Muscle of leg (tissue), 11 donors: ENCODE measurements around the gene AGAP1. TPM values are rescaled to one million over a fixed set of nuclear protein-coding genes. Genes with fewer than 3 reads are reported as not detected.

Source experiments
- DNase-seq: peaks from one replicate; pipeline ENCODE4 v3.0.0; 2013
- H3K27ac ChIP-seq: one replicate; pipeline ENCODE4 v1.5.1; 2013; ENCODE audit warnings: mild to moderate bottlenecking, low read length, control low read depth
- H3K27me3 ChIP-seq: one replicate; pipeline ENCODE4 v1.6.1; 2013; ENCODE audit warnings: low read length; ENCODE audit not compliant: control insufficient read depth, insufficient read depth
- H3K36me3 ChIP-seq: one replicate; pipeline ENCODE4 v1.6.1; 2013; ENCODE audit warnings: low read length; ENCODE audit not compliant: control insufficient read depth, insufficient read depth
- H3K4me1 ChIP-seq: one replicate; pipeline ENCODE4 v1.6.1; 2013; ENCODE audit warnings: low read length; ENCODE audit not compliant: control insufficient read depth, insufficient read depth
- H3K4me3 ChIP-seq: one replicate; pipeline ENCODE4 v1.5.1; 2013; ENCODE audit warnings: low read length, control low read depth
- H3K9me3 ChIP-seq: replicated peaks from 2 replicates; pipeline ENCODE4 v1.6.1; 2013; ENCODE audit warnings: low read depth, low read length; ENCODE audit not compliant: control insufficient read depth
- WGBS: methylation state at CpG from one replicate; pipeline ENCODE4 v1.1.5; 2013; ENCODE audit warnings: missing lambda C conversion rate; ENCODE audit not compliant: insufficient coverage; 5-methylcytosine and 5-hydroxymethylcytosine counted together
- polyA plus RNA-seq, 8 donors: library from polyadenylated mRNA; unstranded; fragments of 120-200 nt; gene quantifications; one replicate each; pipeline versions ENCODE4 v1.2.1 to v1.2.3, GENCODE V29; 2013; ENCODE audit warnings: inconsistent platforms in 1 of 8, low replicate concordance in 1 of 8; ENCODE audit not compliant: insufficient read length in 8 of 8, insufficient read depth in 1 of 8
- total RNA-seq: library from RNA; stranded (reverse); fragments of 120-200 nt; gene quantifications from one replicate; pipeline ENCODE4 v1.2.4, GENCODE V29; 2013

Gene AGAP1
- total and polyA plus RNA-seq, 9 donors, result 19.1 to 32.0 (median 26.8) TPM

DNA sequence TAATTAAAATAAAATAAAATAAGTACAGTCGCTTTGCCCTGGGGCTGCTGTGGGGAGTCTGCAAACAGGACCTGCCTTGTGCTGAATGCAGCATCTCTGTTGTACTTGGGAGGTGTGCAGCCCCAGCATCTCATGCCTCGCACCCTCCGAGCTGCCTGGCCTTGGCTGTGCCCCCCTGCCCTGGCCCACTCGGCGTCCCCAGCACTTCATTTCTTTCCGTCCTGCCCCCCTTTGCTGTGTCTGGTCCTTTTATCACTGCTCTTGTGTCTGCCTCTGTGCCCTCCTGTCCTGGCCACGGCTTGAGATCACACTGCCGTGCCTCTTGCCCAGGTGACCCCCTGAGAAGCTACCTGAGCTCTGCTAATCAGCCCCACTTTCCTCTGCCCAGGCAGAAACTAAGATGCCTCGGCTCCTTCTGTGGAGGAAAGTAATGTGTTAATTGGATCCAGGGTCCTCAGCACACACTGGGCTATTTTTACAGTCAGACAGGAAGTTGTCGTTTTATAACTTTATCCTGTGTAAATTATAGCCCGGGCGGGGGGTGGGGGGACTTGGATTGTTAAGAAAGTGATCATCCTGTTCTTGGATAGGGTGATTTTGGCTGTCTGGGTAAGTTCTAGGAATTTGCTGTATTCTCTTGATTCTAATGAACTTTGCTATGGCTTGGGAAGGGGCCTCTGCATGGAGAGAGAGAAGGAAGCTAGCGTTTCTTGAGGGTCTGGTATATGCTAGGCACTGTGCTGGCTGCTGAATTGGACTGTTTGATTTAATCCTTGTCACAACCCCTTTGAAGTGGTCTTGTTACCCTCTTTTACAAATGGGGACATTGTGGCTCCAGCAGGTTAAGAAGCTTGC, 69.4 kb downstream of the AGAP1 start:
- 47% methylated on average over 7 of the region's 13 CpGs for WGBS
- H3K4me3 ChIP-seq, result no peak overlapping the region
- H3K27me3 ChIP-seq, result no peaks in the 10 kb centered on the region
- peak; percentile 76 for DNase-seq
- H3K27ac ChIP-seq, result no peak overlapping the region
- H3K9me3 ChIP-seq, result peaks cover 4% of the 10 kb centered on the region
- H3K36me3 ChIP-seq, result peaks cover 4% of the 10 kb centered on the region
- peaks cover 31% of the 10 kb centered on the region for H3K4me1 ChIP-seq

DNA sequence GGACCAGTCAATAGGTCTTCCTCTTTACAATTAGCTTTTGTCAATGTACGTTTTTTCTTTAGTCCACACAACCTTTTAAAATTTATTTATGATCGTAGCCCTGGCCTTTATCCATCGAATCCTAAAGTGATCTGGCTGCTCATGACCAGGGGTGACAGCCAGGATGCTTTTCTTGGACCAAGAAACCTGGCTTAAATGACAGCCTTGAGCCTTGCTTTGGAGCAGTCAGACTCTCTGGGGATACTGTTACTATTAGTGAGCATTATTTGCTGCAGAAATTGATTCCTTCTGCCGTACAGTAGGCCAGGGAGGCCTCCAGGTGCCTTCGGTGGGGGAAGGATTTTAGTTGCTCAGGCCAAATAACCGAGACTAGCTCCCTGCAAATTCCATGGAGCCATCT, 70.2 kb downstream of the AGAP1 start:
- Histone ChIP-seq H3K9me3 (peaks cover 11% of the 10 kb centered on the region), H3K27ac (no peak overlapping the region), H3K4me1 (peaks cover 29% of the 10 kb centered on the region), H3K27me3 (no peaks in the 10 kb centered on the region), H3K36me3 (peaks cover 9% of the 10 kb centered on the region), H3K4me3 (no peak overlapping the region)
- peak; percentile 79 for DNase-seq
- WGBS, result 17% methylated on average over 3 of the region's 6 CpGs

DNA sequence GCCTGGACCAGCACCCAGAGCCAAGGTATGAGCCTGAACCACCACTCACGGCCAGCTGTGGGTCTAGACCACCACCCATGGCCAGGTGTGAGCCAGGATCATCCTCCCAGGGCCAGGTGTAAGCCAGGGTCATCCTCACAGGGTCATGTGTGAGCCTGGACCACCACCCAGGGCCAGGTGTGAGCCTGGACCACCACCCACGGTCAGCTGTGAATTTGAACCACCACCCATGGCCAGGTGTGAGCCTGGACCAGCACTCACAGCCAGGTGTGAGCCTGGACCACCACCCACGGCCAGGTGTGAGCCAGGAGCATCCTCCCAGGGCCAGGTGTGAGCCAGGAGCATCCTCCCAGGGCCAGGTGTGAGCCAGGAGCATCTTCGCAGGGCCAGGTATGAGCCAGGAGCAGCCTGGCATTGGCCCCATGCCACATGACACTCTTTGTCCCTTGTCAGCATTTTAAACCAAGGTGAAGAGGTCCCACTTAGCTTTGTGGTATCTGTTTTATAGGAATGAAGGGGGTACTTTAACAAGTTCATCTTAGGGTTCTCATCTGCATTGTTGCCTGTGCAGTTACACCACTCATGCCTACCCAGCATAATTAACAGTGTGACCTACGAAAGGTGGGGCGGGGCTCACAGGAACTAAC, 71.2 kb downstream of the AGAP1 start:
- Histone ChIP-seq H3K4me3 (no peak overlapping the region), H3K36me3 (peaks cover 9% of the 10 kb centered on the region), H3K4me1 (peaks cover 29% of the 10 kb centered on the region), H3K27ac (no peak overlapping the region), H3K27me3 (no peaks in the 10 kb centered on the region), H3K9me3 (peaks cover 11% of the 10 kb centered on the region)
- 88% methylated on average over 4 of the region's 6 CpGs for WGBS
- no peak for DNase-seq

DNA sequence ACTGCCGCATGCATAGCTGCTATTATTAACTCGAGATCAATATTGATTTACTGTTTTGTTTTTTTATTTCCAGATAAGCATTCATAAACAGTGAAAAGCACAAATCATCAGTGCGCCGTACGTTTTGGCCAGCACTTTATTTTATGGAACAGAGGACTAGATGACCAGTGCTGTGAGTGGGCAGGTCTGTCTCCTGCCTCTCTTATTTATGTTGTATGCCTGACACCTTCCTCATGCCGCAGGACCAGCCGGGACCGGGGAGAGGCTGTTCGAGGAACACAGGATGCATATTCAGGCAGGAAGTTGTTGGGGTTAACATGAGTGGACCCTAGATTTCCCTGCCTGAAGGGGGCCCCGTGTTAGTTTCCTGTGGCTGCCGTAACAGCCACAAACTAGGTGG, 72.6 kb downstream of the AGAP1 start:
- WGBS, result 81% methylated on average over 8 of the region's 11 CpGs
- Histone ChIP-seq H3K9me3 (peaks cover 11% of the 10 kb centered on the region), H3K4me3 (no peak overlapping the region), H3K36me3 (peaks cover 9% of the 10 kb centered on the region), H3K27ac (no peak overlapping the region), H3K27me3 (no peaks in the 10 kb centered on the region), H3K4me1 (peaks cover 29% of the 10 kb centered on the region)
- no peak for DNase-seq

DNA sequence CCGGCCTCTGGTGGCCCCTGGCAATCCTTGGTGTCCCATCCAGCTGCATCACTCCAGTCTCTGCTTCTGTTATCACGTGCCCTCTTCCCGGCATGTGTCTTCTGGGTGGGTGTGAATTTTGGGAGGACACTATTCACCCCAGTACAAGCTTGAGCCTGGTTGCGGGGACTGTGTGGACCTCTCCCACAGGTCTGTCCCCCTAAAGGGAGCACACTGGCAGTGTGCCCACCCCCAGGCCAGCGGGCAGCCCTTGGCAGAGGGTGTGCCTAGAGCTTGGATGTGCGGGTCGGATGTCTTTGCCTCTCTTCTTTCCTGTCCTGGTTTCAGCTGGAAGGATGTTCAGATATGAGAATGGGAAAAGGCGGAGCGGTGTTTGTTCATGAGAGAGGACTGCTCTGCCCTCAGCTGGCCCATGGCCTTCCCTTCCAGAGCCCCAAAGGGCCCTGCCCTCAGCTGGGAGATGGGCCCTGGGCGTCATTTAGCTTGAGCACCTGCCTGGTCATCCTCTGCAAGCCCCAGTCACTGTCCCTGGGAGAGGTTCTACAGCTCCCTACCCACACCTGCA, 73.2 kb downstream of the AGAP1 start:
- H3K27ac ChIP-seq, result no peak overlapping the region
- 78% methylated on average over 5 of the region's 10 CpGs for whole genome bisulfite sequencing
- H3K9me3 ChIP-seq, result peaks cover 11% of the 10 kb centered on the region
- peaks cover 29% of the 10 kb centered on the region for H3K4me1 ChIP-seq
- peaks cover 9% of the 10 kb centered on the region for H3K36me3 ChIP-seq
- no peak for DNase-seq
- no peak overlapping the region for H3K4me3 ChIP-seq
- H3K27me3 ChIP-seq, result no peaks in the 10 kb centered on the region

DNA sequence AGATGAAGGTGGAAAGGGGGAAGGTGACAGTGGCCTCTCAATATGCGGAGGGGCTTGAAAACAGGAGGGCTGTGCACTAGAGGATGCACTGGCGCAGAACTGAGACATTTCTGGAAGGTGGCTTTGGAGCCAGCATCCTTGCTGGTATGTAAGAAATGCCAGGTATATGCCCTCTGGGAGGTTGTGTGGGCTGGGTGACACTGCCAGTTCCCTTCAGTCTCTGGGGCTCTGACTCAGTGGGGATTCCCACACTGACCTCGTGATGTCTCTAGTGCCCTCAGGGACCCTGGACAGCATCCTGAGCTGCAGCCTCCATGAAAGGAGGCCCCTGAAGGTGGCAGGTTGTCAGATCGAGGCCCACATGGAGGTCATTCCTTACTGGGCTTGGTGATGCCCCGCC, 74.0 kb downstream of the AGAP1 start:
- Histone ChIP-seq H3K27me3 (no peaks in the 10 kb centered on the region), H3K4me3 (no peak overlapping the region), H3K36me3 (peaks cover 9% of the 10 kb centered on the region), H3K4me1 (peaks cover 23% of the 10 kb centered on the region), H3K9me3 (peaks cover 11% of the 10 kb centered on the region), H3K27ac (no peak overlapping the region)
- WGBS, result 94% methylated on average over 5 of the region's 5 CpGs
- DNase-seq, result no peak

DNA sequence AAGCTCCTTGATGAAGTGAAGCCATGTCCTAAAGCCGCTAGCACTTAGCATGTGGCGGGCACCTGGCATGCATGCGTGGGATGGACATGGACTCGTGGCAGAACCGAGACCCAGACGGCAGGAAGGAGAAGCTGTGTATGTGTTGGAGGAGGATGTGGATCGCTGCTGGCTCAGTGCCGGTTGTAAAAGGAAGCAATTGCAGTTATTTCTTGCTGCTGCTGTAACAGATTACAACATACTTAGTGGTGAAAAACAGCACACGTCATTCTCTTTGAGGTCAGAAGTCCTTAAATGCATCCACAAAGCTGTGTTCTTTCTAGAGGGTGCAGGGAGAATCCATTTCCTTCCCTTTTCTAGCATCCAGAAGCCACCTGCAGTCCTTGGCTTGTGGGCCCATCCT, 74.6 kb downstream of the AGAP1 start:
- no peaks in the 10 kb centered on the region for H3K27me3 ChIP-seq
- H3K4me1 ChIP-seq, result peaks cover 18% of the 10 kb centered on the region
- 93% methylated on average over 7 of the region's 9 CpGs for whole genome bisulfite sequencing
- no peak overlapping the region for H3K27ac ChIP-seq
- peaks cover 9% of the 10 kb centered on the region for H3K36me3 ChIP-seq
- H3K9me3 ChIP-seq, result peaks cover 11% of the 10 kb centered on the region
- DNase-seq, result no peak
- H3K4me3 ChIP-seq, result no peak overlapping the region

DNA sequence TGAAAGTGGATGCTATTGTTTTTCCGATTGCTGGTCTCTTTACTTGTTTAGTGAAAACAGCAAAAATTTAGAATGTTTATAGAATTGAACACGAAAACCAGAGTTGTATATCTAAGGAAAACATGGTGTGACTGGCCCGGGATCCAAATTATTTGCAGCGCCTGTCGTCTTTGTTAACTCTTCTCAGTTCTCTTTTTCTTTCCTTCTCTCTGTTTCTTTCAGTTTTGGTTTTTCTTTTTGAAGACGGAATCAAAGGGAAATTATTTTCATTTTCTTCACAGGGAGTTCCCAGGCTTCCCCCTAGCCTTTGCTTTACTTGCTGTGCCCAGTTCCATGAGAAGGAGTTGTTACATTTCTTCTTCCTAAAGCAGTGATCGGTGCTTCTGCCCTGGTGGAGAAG, 76.0 kb downstream of the AGAP1 start:
- 69% methylated on average over 3 of the region's 7 CpGs for WGBS
- peaks cover 14% of the 10 kb centered on the region for H3K4me1 ChIP-seq
- H3K27me3 ChIP-seq, result no peaks in the 10 kb centered on the region
- no peak overlapping the region for H3K4me3 ChIP-seq
- H3K36me3 ChIP-seq, result peaks cover 9% of the 10 kb centered on the region
- no peak overlapping the region for H3K27ac ChIP-seq
- peaks cover 11% of the 10 kb centered on the region for H3K9me3 ChIP-seq
- DNase-seq, result no peak

DNA sequence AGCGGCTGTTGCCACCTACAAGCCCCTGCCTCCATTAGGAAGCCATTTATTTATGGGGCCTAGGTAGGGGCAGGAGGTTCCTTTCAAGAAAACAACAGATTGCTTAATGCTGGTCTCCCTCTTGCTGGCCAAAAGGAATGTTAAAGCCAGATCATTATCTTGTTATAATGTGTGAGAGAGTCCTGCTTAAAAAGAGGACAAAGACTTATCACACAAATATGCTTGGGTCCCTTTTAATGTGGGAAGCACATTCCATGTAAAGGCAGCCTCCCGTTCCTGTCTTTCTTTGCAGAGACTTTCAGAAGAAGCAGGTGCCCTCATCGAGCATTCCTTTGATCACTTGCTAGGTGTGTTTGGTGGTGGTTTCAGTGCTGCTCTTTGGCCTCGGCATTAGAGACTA, 76.4 kb downstream of the AGAP1 start:
- Histone ChIP-seq H3K27me3 (no peaks in the 10 kb centered on the region), H3K36me3 (peaks cover 9% of the 10 kb centered on the region), H3K4me3 (no peak overlapping the region), H3K9me3 (peaks cover 11% of the 10 kb centered on the region), H3K27ac (no peak overlapping the region), H3K4me1 (peaks cover 14% of the 10 kb centered on the region)
- WGBS, result no CpG with 5 or more reads among the region's 4 CpGs
- DNase-seq, result no peak

DNA sequence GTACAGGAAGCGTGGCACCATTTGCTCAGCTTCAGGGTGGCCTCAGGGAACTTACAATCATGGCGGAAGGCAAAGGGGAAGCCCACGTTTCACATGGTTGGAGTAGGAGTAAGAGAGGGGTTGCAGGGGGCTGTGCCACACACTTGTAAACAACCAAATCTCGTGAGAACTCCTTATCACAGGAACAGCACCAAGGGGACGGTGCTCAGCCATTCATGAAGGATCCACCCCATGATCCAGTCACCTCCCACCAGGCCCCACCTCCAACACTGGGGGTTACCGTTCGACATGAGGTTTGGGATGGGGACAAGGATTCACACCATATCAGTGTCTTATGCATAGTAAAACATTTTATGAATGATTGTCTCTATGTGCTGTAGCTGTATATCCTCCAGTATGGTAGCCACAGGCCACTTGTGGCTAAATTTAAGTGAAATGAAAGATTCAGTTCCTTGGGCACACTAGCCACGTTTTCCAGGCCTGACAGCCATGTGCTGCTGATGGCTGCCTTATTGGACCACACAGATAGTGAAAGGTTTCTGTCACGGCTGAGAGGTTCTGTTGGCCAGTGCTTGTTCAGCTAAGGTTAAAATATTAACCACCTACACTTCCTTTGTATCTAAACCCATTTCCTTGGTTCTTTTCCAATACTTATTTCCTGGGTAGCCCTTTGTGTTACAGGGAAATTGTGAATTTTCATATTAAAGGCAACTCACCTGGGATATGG, 77.3 kb downstream of the AGAP1 start:
- DNase-seq, result no peak
- no peaks in the 10 kb centered on the region for H3K27me3 ChIP-seq
- 100% methylated on average over 2 of the region's 9 CpGs for WGBS
- H3K4me3 ChIP-seq, result no peak overlapping the region
- H3K9me3 ChIP-seq, result peaks cover 11% of the 10 kb centered on the region
- peaks cover 14% of the 10 kb centered on the region for H3K4me1 ChIP-seq
- H3K27ac ChIP-seq, result no peak overlapping the region
- H3K36me3 ChIP-seq, result peaks cover 9% of the 10 kb centered on the region
